Hindlimb muscle (tissue), 1 donor: ENCODE data around the gene NFIC. TPM values are rescaled to one million over a fixed set of nuclear protein-coding genes. Genes with fewer than 3 reads are reported as not detected.
"Not testable (repeated sequence)": the region's sequence is repeated elsewhere in the genome, so short reads cannot be mapped to it uniquely, and the experiment has no call there.

Source experiments
- DNase-seq: peaks from one replicate; pipeline ENCODE4 v3.0.0-alpha.2; 2013
- polyA plus RNA-seq: library from polyadenylated mRNA; unstranded; fragments of 120-200 nt; gene quantifications from one replicate; pipeline ENCODE4 v1.2.1, GENCODE V29; 2013; ENCODE audit not compliant: insufficient read length

NFIC gene
- polyA plus RNA-seq, 1 donor = 51.4 TPM

GRCh38 chr19:3399311-3399710 lies 32.9 kb downstream of the NFIC start:
- DNase-seq = not testable (repeated sequence)

GRCh38 chr19:3401004-3401768 lies 34.8 kb downstream of the NFIC start:
- no peak for DNase-seq

GRCh38 chr19:3402631-3403443 lies 36.5 kb downstream of the NFIC start:
- DNase-seq = no peak

GRCh38 chr19:3403489-3404323 lies 37.3 kb downstream of the NFIC start:
- peak; percentile 86 for DNase-seq

GRCh38 chr19:3404324-3405260 lies 38.2 kb downstream of the NFIC start:
- DNase-seq = peak; percentile 91

GRCh38 chr19:3405261-3405653 lies 38.9 kb downstream of the NFIC start:
- DNase-seq = no peak

- DNase-seq = no peak
Observed at GRCh38 chr19:3406571-3407111, 40.3 kb downstream of the NFIC start.

- peak; percentile 86 for DNase-seq
Observed at GRCh38 chr19:3407556-3408516, 41.5 kb downstream of the NFIC start.

- DNase-seq = no peak
Observed at GRCh38 chr19:3408996-3409345, 42.6 kb downstream of the NFIC start.

- no peak for DNase-seq
Observed at GRCh38 chr19:3409346-3410064, 43.1 kb downstream of the NFIC start.

GRCh38 chr19:3411636-3412035 lies 45.3 kb downstream of the NFIC start:
- no peak for DNase-seq

GRCh38 chr19:3412066-3412465 lies 45.7 kb downstream of the NFIC start:
- DNase-seq = no peak

GRCh38 chr19:3413796-3414327 lies 47.5 kb downstream of the NFIC start:
- DNase-seq = no peak

- DNase-seq = no peak
Observed at GRCh38 chr19:3415695-3416094, 49.3 kb downstream of the NFIC start.

GRCh38 chr19:3420244-3420755 lies 53.9 kb downstream of the NFIC start:
- DNase-seq = no peak

- DNase-seq = no peak
Observed at GRCh38 chr19:3420909-3421619, 54.7 kb downstream of the NFIC start.

- not testable (repeated sequence) for DNase-seq
Observed at GRCh38 chr19:3421656-3422055, 55.3 kb downstream of the NFIC start.

GRCh38 chr19:3423183-3423829 lies 56.9 kb downstream of the NFIC start:
- no peak for DNase-seq
